Fibroblast of pulmonary artery (primary cell): ENCODE results near the gene BAHCC1.

Source experiments
- DNase-seq: peaks from one replicate; pipeline ENCODE4 v3.0.0-alpha.2; 2010; ENCODE audit warnings: low read depth
- H3K4me3 ChIP-seq: replicated peaks from 2 replicates; pipeline ENCODE4 v1.5.1; 2011; ENCODE audit warnings: low read depth, mild to moderate bottlenecking, control low read depth, low read length, moderate library complexity
- TF ChIP-seq, protein P1 (sequence below): IDR thresholded peaks from 2 replicates; pipeline ENCODE4 v1.5.1; 2011; ENCODE audit warnings: mild to moderate bottlenecking, control low read depth, low read length, inconsistent platforms; ENCODE audit errors: missing control alignments

BAHCC1 gene

DNA sequence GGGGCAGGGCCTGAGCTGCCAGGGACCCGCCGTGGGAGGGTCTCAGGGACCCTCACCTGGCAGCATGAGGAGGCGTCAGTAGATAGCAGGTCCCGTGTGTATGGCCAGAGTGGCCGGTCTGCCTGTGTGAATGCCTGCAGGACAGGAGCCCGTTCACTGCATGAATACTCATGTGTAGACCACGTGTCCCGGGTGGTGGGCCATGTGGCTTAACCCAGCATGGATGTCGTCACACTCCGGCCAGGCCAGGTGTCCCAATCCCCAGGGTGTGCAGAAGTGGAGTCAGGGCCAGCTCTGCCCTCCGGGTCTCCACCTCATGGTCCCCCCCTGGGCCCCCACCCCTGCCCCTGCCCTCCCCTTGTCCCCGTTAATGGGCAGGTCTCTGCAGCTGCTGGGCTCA, 53.7 kb downstream of the BAHCC1 start:
- no peak overlapping the region for H3K4me3 ChIP-seq

DNA sequence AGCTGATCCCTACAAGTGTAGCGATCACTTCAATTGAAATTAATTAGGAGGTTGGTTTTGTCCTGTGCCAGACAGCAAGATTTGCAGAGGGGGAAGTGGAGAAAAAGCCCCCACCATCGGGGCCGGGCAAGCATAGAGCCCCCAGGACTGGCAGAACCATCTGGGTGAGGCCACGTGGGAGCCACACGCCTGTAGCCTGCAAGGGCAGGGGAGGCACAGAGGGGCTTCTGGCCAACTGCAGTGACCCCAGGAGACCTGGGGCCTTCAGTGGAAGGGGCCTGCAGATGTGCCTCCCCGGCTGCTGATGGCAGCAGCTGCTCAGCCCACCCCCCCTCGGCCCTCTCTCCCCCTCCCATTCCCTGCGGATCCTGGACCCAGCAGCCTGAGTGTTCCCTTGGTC, 54.1 kb downstream of the BAHCC1 start:
- no peak overlapping the region for H3K4me3 ChIP-seq
- TF ChIP-seq, protein P1, sequence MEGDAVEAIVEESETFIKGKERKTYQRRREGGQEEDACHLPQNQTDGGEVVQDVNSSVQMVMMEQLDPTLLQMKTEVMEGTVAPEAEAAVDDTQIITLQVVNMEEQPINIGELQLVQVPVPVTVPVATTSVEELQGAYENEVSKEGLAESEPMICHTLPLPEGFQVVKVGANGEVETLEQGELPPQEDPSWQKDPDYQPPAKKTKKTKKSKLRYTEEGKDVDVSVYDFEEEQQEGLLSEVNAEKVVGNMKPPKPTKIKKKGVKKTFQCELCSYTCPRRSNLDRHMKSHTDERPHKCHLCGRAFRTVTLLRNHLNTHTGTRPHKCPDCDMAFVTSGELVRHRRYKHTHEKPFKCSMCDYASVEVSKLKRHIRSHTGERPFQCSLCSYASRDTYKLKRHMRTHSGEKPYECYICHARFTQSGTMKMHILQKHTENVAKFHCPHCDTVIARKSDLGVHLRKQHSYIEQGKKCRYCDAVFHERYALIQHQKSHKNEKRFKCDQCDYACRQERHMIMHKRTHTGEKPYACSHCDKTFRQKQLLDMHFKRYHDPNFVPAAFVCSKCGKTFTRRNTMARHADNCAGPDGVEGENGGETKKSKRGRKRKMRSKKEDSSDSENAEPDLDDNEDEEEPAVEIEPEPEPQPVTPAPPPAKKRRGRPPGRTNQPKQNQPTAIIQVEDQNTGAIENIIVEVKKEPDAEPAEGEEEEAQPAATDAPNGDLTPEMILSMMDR: no peak

More for the DNA sequence above, 53.7 kb downstream of the BAHCC1 start:
- TF ChIP-seq, protein P1: no peak
- DNase-seq: no peak

DNA sequence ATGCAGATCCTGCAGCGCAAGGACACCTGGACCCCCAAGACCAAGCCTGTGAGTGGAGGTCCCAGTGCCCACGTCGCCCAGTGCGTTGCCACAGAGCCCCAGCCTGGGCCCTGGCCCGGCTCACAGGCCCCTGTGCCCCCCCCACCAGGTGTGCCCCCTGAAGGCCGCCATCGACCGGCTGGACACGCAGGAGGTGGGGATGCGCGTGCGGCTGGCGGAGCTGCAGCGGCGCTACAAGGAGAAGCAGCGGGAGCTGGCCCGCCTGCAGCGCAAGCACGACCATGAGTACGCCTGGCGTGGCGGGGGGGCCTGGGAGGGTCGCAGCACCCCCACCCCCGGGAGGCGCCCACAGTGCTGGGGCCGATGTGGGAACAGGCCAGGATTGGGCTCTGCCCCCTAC, 56.6 kb downstream of the BAHCC1 start:
- no peak overlapping the region for H3K4me3 ChIP-seq
- no peak for DNase-seq
- TF ChIP-seq, protein P1: no peak

More for the DNA sequence above, 54.1 kb downstream of the BAHCC1 start:
- no peak for DNase-seq

DNA sequence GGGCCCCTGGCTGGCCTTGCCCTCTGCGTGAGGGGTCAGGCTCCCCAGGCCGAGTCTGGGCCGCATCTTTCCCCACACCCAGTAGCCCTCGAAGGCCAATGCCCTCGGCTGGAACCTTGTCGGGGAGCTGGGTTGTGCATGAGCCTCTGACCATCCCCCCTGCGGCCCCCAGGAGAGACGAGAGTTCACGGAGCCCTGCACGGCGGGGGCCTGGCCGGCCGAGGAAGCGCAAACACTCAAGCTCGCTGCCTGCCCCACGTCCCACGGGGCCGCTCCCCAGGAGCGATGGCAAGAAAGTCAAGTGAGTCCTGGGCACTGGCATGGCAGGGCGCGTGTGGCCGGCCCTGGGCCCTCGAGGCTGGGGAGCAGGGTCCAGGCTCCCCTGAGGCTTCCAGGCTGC, 57.3 kb downstream of the BAHCC1 start:
- TF ChIP-seq, protein P1: no peak
- DNase-seq: no peak
- no peak overlapping the region for H3K4me3 ChIP-seq

DNA sequence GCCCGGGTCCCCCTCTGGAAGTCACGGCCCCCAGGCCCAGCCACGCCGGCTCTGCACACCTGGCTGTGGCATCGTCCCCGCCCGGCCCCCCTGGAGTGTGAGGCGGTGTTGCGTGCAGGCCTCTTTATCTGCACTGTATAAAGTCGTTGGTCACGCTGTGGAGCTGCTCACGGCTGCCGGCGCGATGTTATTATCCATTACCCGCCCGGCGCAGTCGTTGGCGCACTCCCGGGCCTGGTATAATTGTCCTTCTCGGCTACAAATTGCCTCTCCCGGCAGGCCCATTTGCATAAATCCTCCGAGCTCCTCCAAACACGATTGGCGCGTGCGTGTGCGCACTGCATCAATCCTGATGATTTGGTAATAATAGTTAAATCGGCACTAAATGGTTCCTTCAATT, 57.8 kb downstream of the BAHCC1 start:
- DNase-seq: no peak
- H3K4me3 ChIP-seq: no peak overlapping the region

GRCh38 chr17:81453712-81454111, 58.5 kb downstream of the BAHCC1 start:
- H3K4me3 ChIP-seq: no peak overlapping the region
- TF ChIP-seq, protein P1: no peak
- no peak for DNase-seq

More for the DNA sequence above, 57.8 kb downstream of the BAHCC1 start:
- TF ChIP-seq, protein P1: no peak

- H3K4me3 ChIP-seq: no peak overlapping the region
- no peak for DNase-seq
- TF ChIP-seq, protein P1: no peak
These were observed 59.2 kb downstream of the BAHCC1 start for GRCh38 chr17:81454473-81454872.
